Stimulated activated CD8-positive, alpha-beta memory T cell treated with anti-CD3 and anti-CD28 coated beads, Interleukin-15, amount 100 ng/mL, for 48 hours (primary cell): ENCODE measurements around the gene SLC22A15.
"Not testable (repeated sequence)": the region's sequence is repeated elsewhere in the genome, so short reads cannot be mapped to it uniquely, and the experiment has no call there.

ENCODE experiments used
- DNase-seq, 2 donors: peaks; one replicate each; pipeline ENCODE4 v3.0.0-alpha.2; 2020; ENCODE audit warnings: low read depth in 2 of 2

The SLC22A15 gene

GRCh38 chr1:116031302-116031835 is 55.1 kb downstream of the SLC22A15 start:
- DNase-seq = no peak

- DNase-seq = no peak
These were observed 57.0 kb downstream of the SLC22A15 start for GRCh38 chr1:116033322-116033721.

- DNase-seq = no peak
These were observed 59.9 kb downstream of the SLC22A15 start for GRCh38 chr1:116036255-116036654.

GRCh38 chr1:116038679-116039078 is 62.4 kb downstream of the SLC22A15 start:
- DNase-seq = no peak

- DNase-seq = no peak
These were observed 67.8 kb downstream of the SLC22A15 start for GRCh38 chr1:116044071-116044470.

GRCh38 chr1:116046933-116047332 is 70.6 kb downstream of the SLC22A15 start:
- not testable (repeated sequence) for DNase-seq

GRCh38 chr1:116051896-116052295 is 75.6 kb downstream of the SLC22A15 start:
- DNase-seq = not testable (repeated sequence)

GRCh38 chr1:116062201-116062600 is 85.9 kb downstream of the SLC22A15 start:
- DNase-seq = no peak

GRCh38 chr1:116064616-116065015 is 88.3 kb downstream of the SLC22A15 start:
- DNase-seq = no peak

GRCh38 chr1:116066868-116067565 is 90.7 kb downstream of the SLC22A15 start:
- no peak for DNase-seq

- DNase-seq = no peak
These were observed 91.2 kb downstream of the SLC22A15 start for GRCh38 chr1:116067566-116067890.

- DNase-seq = no peak
These were observed 99.3 kb downstream of the SLC22A15 start for GRCh38 chr1:116075575-116075974.

GRCh38 chr1:116075990-116076389 is 99.7 kb downstream of the SLC22A15 start:
- no peak for DNase-seq

- DNase-seq = no peak
These were observed 100.5 kb downstream of the SLC22A15 start for GRCh38 chr1:116076831-116077230.

GRCh38 chr1:116078699-116079223 is 102.4 kb downstream of the SLC22A15 start:
- no peak for DNase-seq

- no peak for DNase-seq
These were observed 111.3 kb downstream of the SLC22A15 start for GRCh38 chr1:116087628-116088027.

- DNase-seq = no peak
These were observed 113.6 kb downstream of the SLC22A15 start for GRCh38 chr1:116089870-116090269.

- DNase-seq = no peak
These were observed 114.8 kb downstream of the SLC22A15 start for GRCh38 chr1:116091083-116091482.

GRCh38 chr1:116092752-116093489 is 116.6 kb downstream of the SLC22A15 start:
- no peak for DNase-seq

- no peak for DNase-seq
These were observed 118.7 kb downstream of the SLC22A15 start for GRCh38 chr1:116095027-116095426.

- DNase-seq = no peak
These were observed 119.8 kb downstream of the SLC22A15 start for GRCh38 chr1:116096013-116096618.

- DNase-seq = no peak
These were observed 121.3 kb downstream of the SLC22A15 start for GRCh38 chr1:116097626-116098025.
